OCI-LY7 (cell line): Measurements from ENCODE around the gene TMEM81.

ENCODE experiments used
- EZH2phosphoT487 ChIP-seq: fragments of 200-600 bp; sonication (generic); IDR thresholded peaks from 2 replicates; pipeline ENCODE4 v1.6.1; 2018; ENCODE audit warnings: low read depth, borderline replicate concordance, mild to moderate bottlenecking, mixed run types, antibody characterized with exemption, low read length, moderate library complexity, mixed read lengths
- TF ChIP-seq, protein P1 (sequence below): fragments of 200-600 bp; sonication (generic); conservative IDR thresholded peaks from 2 replicates; pipeline ENCODE4 v1.5.1; 2014; ENCODE audit warnings: mild to moderate bottlenecking, antibody characterized with exemption, low read length, moderate library complexity, mixed read lengths

DNA sequence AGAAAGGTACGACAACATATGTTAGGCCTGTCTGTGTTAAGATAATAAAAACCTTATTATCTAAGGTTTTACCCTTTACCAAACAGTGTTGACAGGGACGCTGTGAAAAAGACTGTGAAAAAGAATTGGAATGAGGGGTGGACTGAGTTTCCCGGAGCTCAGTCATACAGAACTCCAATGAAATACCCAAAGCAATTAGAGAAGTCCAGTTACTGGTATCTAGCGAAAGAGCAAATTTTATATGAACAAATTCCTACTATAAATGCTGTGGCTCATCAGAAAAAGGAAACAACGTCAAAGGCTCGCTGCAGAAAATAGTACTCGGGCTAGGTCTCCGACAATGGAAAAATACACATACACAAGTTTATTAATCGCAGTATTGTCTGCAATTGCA, 38.2 kb upstream of the TMEM81 start:
- TF ChIP-seq, protein P1, sequence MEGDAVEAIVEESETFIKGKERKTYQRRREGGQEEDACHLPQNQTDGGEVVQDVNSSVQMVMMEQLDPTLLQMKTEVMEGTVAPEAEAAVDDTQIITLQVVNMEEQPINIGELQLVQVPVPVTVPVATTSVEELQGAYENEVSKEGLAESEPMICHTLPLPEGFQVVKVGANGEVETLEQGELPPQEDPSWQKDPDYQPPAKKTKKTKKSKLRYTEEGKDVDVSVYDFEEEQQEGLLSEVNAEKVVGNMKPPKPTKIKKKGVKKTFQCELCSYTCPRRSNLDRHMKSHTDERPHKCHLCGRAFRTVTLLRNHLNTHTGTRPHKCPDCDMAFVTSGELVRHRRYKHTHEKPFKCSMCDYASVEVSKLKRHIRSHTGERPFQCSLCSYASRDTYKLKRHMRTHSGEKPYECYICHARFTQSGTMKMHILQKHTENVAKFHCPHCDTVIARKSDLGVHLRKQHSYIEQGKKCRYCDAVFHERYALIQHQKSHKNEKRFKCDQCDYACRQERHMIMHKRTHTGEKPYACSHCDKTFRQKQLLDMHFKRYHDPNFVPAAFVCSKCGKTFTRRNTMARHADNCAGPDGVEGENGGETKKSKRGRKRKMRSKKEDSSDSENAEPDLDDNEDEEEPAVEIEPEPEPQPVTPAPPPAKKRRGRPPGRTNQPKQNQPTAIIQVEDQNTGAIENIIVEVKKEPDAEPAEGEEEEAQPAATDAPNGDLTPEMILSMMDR: peak; percentile 47; the same call in 1 of the 2 replicates
- no peak for TF ChIP-seq EZH2phosphoT487
